Motor neuron (in vitro differentiated cells): Measurements from ENCODE around the gene B4GALT4. TPM values are rescaled to one million over a fixed set of nuclear protein-coding genes. Genes with fewer than 3 reads are reported as not detected.
A peak's percentile ranks its signal among the peaks of the same experiment; 100 is the strongest.

ENCODE experiments used
- ATAC-seq, 8 experiments: fragments of 200-7000 bp; cut with Tn5 transposase; replicated peaks in 6 of 8; 2 replicates each; pipeline ENCODE4 v1.8.0; 2021; ENCODE audit warnings: mild to moderate bottlenecking in 8 of 8, moderate library complexity in 8 of 8
- H3K27ac ChIP-seq, 2 donors: fragments of 250-450 bp; sonication (Bioruptor Pico); 2 replicates each; pipeline ENCODE4 v1.9.0; 2021; ENCODE audit warnings: antibody characterized with exemption in 2 of 2, mild to moderate bottlenecking in 2 of 2, moderate library complexity in 1 of 2
- H3K4me1 ChIP-seq, 2 donors: fragments of 250-450 bp; sonication (Bioruptor Pico); replicated peaks in 1 of 2; 2 replicates each; pipeline ENCODE4 v1.6.1; 2021; ENCODE audit warnings: antibody characterized with exemption in 2 of 2, mild to moderate bottlenecking in 2 of 2, moderate library complexity in 1 of 2
- H3K4me3 ChIP-seq, 5 donors: fragments of 250-450 bp; sonication (Bioruptor Pico); 2 replicates each; pipeline ENCODE4 v1.9.0; 2021; ENCODE audit warnings: antibody characterized with exemption in 5 of 5, mild to moderate bottlenecking in 5 of 5, moderate library complexity in 4 of 5
- WGBS, 10 experiments: fragments of 450-650 bp; shearing (Covaris generic); methylation state at CpG; one replicate each; pipeline ENCODE4 v1.0.0; 2022; 5-methylcytosine and 5-hydroxymethylcytosine counted together
- in situ Hi-C, 9 experiments: fragments of 400-800 bp; cut with MboI; loops; one replicate each; pipeline ENCODE4 v1.15.0; 2021; ENCODE audit warnings: low sequenced_read_pairs in 9 of 9, low pct_unique_long_range_greater_than_20kb in 2 of 9; ENCODE audit not compliant: unreplicated experiment in 9 of 9
- total RNA-seq, 8 experiments: library from RNA; unstranded; fragments of 300-600 nt; gene quantifications; 2 replicates each; pipeline versions ENCODE4 v1.2.3 to v1.2.4, GENCODE V29; 2022

Gene B4GALT4
- total RNA-seq, 8 experiments from 2014 or later, result 9.6 to 58.2 (median 13.6) TPM

- Histone ChIP-seq H3K4me3 (no peak overlapping the region), H3K27ac (no peak overlapping the region), H3K4me1 (peaks cover 0 to 8% of the 10 kb centered on the region in 2 donors)
- in situ Hi-C loops, result loop anchor here in 1 of 9 experiments (25.0 kb wide), 1 partner anchor 347 kb away; no protein-coding TSS in a partner anchor
- no peak for ATAC-seq
- WGBS, 10 experiments, result 58 to 100% (median 100%) methylated on average over 1 of the region's 1 CpG; no CpG with 5 or more reads in 1 of the 10 experiments
These were observed 6.1 kb downstream of the B4GALT4 start for GRCh38 chr3:119234610-119235009.

- H3K27ac ChIP-seq, result no peak overlapping the region
- H3K4me3 ChIP-seq, result no peak overlapping the region
- no peak for ATAC-seq
- in situ Hi-C loops, result loop anchor here in 1 of 9 experiments (25.0 kb wide), 1 partner anchor 343 kb away; no protein-coding TSS in a partner anchor
- H3K4me1 ChIP-seq, result no peaks in the 10 kb centered on the region
These were observed 9.9 kb downstream of the B4GALT4 start for GRCh38 chr3:119230745-119231144.

- in situ Hi-C loops, result loop anchor here in 1 of 9 experiments (25.0 kb wide), 1 partner anchor 343 kb away; no protein-coding TSS in a partner anchor
- WGBS, 10 experiments, result 82 to 100% (median 97%) methylated on average over 1 to 7 of the region's 7 CpGs
- Histone ChIP-seq H3K4me1 (no peaks in the 10 kb centered on the region), H3K27ac (no peak overlapping the region), H3K4me3 (no peak overlapping the region)
- ATAC-seq, result no peak
These were observed 10.6 kb downstream of the B4GALT4 start for GRCh38 chr3:119230071-119230470.

GRCh38 chr3:119229190-119229589, 11.5 kb downstream of the B4GALT4 start:
- WGBS, 10 experiments, result 68 to 100% (median 84%) methylated on average over 1 to 7 of the region's 7 CpGs; no CpG with 5 or more reads in 1 of the 10 experiments
- no peak overlapping the region for H3K4me3 ChIP-seq
- H3K4me1 ChIP-seq, result no peaks in the 10 kb centered on the region
- in situ Hi-C loops, result loop anchor here in 1 of 9 experiments (25.0 kb wide), 1 partner anchor 342 kb away; no protein-coding TSS in a partner anchor
- ATAC-seq, result no peak
- H3K27ac ChIP-seq, result no peak overlapping the region

GRCh38 chr3:119228373-119229145, 12.1 kb downstream of the B4GALT4 start:
- no peak overlapping the region for H3K4me3 ChIP-seq
- 0 to 100% (median 88%) methylated on average over 1 to 2 of the region's 2 CpGs; no CpG with 5 or more reads in 2 of the 10 experiments for whole genome bisulfite sequencing, 10 experiments
- in situ Hi-C loops, result loop anchor here in 1 of 9 experiments (25.0 kb wide), 1 partner anchor 341 kb away; no protein-coding TSS in a partner anchor
- no peaks in the 10 kb centered on the region for H3K4me1 ChIP-seq
- peak in 3 of 8 experiments; percentile 77 to 90 (median 88) for ATAC-seq
- no peak overlapping the region for H3K27ac ChIP-seq

DNA sequence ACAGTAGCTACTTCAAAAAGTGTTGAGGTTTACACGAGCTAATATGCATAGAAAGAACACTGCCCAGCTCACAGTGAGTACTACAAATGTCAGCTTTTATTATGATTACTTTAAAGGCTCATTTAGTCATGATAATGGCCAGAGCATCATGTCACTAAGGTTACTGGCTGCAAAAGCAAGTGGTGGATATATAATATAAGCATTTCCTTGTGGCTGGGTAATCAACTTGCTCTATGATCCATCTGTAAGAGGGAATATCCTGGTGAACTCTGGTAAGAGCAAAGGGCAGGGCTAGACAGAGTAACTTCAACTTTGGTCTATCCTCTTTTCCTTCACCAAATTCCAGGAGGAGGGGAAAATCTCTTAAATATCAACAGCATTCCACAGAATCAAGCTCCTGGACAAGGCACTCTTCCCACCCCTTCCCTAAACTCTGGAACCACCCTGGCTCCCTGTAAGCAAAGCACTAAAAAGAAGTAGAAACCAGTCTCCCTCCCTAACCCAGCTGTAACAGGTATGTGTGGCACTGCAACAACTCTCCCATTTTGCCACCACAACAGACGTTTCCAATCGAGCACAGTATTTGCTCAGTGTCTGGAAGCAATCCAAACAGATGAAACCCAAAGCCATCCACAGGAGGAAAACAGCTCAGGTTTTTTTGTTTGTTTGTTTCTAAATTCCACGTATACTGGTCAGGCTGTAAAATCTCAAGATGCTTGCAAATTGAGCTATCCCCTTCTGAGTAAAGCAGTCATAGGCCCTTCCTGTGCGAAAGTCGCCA, 13.4 kb downstream of the B4GALT4 start:
- no peak overlapping the region for H3K4me3 ChIP-seq
- 0 to 100% (median 84%) methylated on average over 1 to 6 of the region's 6 CpGs for WGBS, 10 experiments
- ATAC-seq, result no peak
- no peak overlapping the region for H3K27ac ChIP-seq
- in situ Hi-C loops, result loop anchor here in 1 of 9 experiments (25.0 kb wide), 1 partner anchor 340 kb away; no protein-coding TSS in a partner anchor
- H3K4me1 ChIP-seq, result no peaks in the 10 kb centered on the region

GRCh38 chr3:119225121-119225520, 15.6 kb downstream of the B4GALT4 start:
- WGBS, 10 experiments, result 80 to 100% (median 97%) methylated on average over 1 to 3 of the region's 3 CpGs
- H3K4me3 ChIP-seq, result no peak overlapping the region
- no peaks in the 10 kb centered on the region for H3K4me1 ChIP-seq
- in situ Hi-C loops, result loop anchor here in 1 of 9 experiments (25.0 kb wide), 1 partner anchor 338 kb away; no protein-coding TSS in a partner anchor
- no peak overlapping the region for H3K27ac ChIP-seq
- peak in 1 of 8 experiments; percentile 35 for ATAC-seq

DNA sequence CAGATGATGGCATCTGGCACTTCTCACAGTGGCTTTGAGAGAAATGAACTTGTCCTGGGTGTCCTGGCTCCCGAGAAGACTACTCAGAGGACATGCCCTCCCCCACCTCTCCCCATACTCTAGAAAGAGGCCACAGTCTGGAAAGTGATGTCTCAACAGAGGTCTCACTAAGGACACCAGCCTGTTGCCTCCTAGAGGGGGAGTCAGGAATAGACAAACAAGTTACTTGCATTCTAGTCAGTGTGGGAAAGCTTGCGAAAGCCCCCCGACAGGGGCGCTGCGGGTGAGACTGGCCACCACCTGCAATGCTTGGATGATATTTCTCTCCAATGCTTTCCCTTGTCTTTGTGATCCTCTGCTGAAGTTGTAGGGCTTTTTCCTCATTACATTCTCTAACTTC, 17.2 kb downstream of the B4GALT4 start:
- no peak for ATAC-seq
- Histone ChIP-seq H3K27ac (no peak overlapping the region), H3K4me3 (no peak overlapping the region), H3K4me1 (no peaks in the 10 kb centered on the region)
- in situ Hi-C loops, result no loop called here
- whole genome bisulfite sequencing, 10 experiments, result 60 to 100% (median 94%) methylated on average over 1 to 5 of the region's 5 CpGs; no CpG with 5 or more reads in 5 of the 10 experiments

- ATAC-seq, result no peak
- no peak overlapping the region for H3K27ac ChIP-seq
- H3K4me3 ChIP-seq, result no peak overlapping the region
- in situ Hi-C loops, result no loop called here
- 75 to 100% (median 90%) methylated on average over 1 to 7 of the region's 7 CpGs; no CpG with 5 or more reads in 2 of the 10 experiments for WGBS, 10 experiments
- no peaks in the 10 kb centered on the region for H3K4me1 ChIP-seq
These were observed 18.3 kb downstream of the B4GALT4 start for GRCh38 chr3:119222391-119222790.

- Histone ChIP-seq H3K27ac (no peak overlapping the region), H3K4me1 (no peaks in the 10 kb centered on the region), H3K4me3 (no peak overlapping the region)
- ATAC-seq, result no peak
- 29 to 100% (median 100%) methylated on average over 1 to 2 of the region's 2 CpGs; no CpG with 5 or more reads in 3 of the 10 experiments for WGBS, 10 experiments
- in situ Hi-C loops, result no loop called here
These were observed 18.8 kb downstream of the B4GALT4 start for GRCh38 chr3:119221779-119222320.

GRCh38 chr3:119220970-119221667, 19.6 kb downstream of the B4GALT4 start:
- Histone ChIP-seq H3K4me1 (no peaks in the 10 kb centered on the region), H3K27ac (no peak overlapping the region), H3K4me3 (no peak overlapping the region)
- 53 to 100% (median 90%) methylated on average over 1 to 3 of the region's 3 CpGs; no CpG with 5 or more reads in 1 of the 10 experiments for WGBS, 10 experiments
- in situ Hi-C loops, result no loop called here
- no peak for ATAC-seq

GRCh38 chr3:119220198-119220597, 20.5 kb downstream of the B4GALT4 start:
- no peak overlapping the region for H3K27ac ChIP-seq
- in situ Hi-C loops, result no loop called here
- WGBS, 10 experiments, result 79 to 100% (median 89%) methylated on average over 1 to 7 of the region's 7 CpGs; no CpG with 5 or more reads in 4 of the 10 experiments

More at GRCh38 chr3:119220198-119220597, 20.5 kb downstream of the B4GALT4 start:
- no peaks in the 10 kb centered on the region for H3K4me1 ChIP-seq
- H3K4me3 ChIP-seq, result no peak overlapping the region
- peak in 1 of 8 experiments; percentile 21 for ATAC-seq
